Heart right ventricle (tissue), 16 donors: ENCODE results near the gene ITGAL. TPM values are rescaled to one million over a fixed set of nuclear protein-coding genes. Genes with fewer than 3 reads are reported as not detected.

Experiments
- ATAC-seq, 8 donors: fragments of 200-7000 bp; cut with Tn5 transposase; one replicate each; pipeline ENCODE4 v1.9.1; 2020; ENCODE audit warnings: mild to moderate bottlenecking in 8 of 8, moderate library complexity in 8 of 8, moderate number of reproducible peaks in 1 of 8
- DNase-seq, 2 donors: peaks; one replicate each; pipeline ENCODE4 v3.0.0-alpha.2; 2020
- H3K27ac ChIP-seq, 10 donors: fragments of 200-600 bp; sonication (generic) in 2 of 10; one replicate each; pipeline versions ENCODE4 v1.5.0 to v1.8.0; 2020 to 2022; ENCODE audit warnings: mild to moderate bottlenecking in 3 of 10
- H3K27me3 ChIP-seq, 7 donors: fragments of 200-600 bp; one replicate each; pipeline ENCODE4 v1.8.0; 2021 to 2022; ENCODE audit warnings: mild to moderate bottlenecking in 2 of 7
- H3K36me3 ChIP-seq, 9 donors: fragments of 200-600 bp; sonication (generic) in 1 of 9; one replicate each; pipeline versions ENCODE4 v1.5.0 to v1.8.0; 2020 to 2022; ENCODE audit warnings: mild to moderate bottlenecking in 2 of 9
- H3K4me1 ChIP-seq, 9 donors: fragments of 200-600 bp; sonication (generic) in 1 of 9; one replicate each; pipeline versions ENCODE4 v1.5.0 to v1.8.0; 2020 to 2022; ENCODE audit warnings: mild to moderate bottlenecking in 4 of 9
- H3K4me3 ChIP-seq, 10 donors: fragments of 200-600 bp; sonication (generic) in 2 of 10; one replicate each; pipeline versions ENCODE4 v1.5.0 to v1.8.0; 2020 to 2022; ENCODE audit warnings: mild to moderate bottlenecking in 7 of 10, moderate library complexity in 2 of 10
- H3K9me3 ChIP-seq, 11 donors: fragments of 200-600 bp in 10 of 11; sonication (generic) in 2 of 11; one replicate each; pipeline versions ENCODE4 v1.5.0 to v1.8.0; 2013 to 2022; ENCODE audit warnings: mild to moderate bottlenecking in 2 of 11, control low read depth in 1 of 11, moderate library complexity in 1 of 11
- WGBS, 2 donors: extraction: QIAGEN DNeasy Blood & Tissue Kit; methylation state at CpG; one replicate each; pipeline ENCODE4 v1.1.7; 2013; ENCODE audit warnings: inconsistent platforms in 1 of 2; 5-methylcytosine and 5-hydroxymethylcytosine counted together
- intact Hi-C, 10 donors: fragments of 100-400 bp; cut with DNase I; formaldehyde crosslinking; loops; one replicate each; pipeline versions ENCODE4 v1.11.1 to v1.14.2; 2022
- polyA plus RNA-seq, 2 donors: library from polyadenylated mRNA; stranded (reverse); fragments of 200-250 nt; gene quantifications; one replicate each; pipeline ENCODE4 v1.2.3, GENCODE V29; 2013
- total RNA-seq, 10 donors: library from RNA; stranded (reverse); fragmentation: NEBNext Ultra II Directional in 3 of 10; extraction: Animal tissue kit (Norgen Biotek cat#: 25700) in 3 of 10; gene quantifications; one replicate each; pipeline versions ENCODE4 v1.2.1 to v1.2.4, GENCODE V29; 2021 to 2023
- TF ChIP-seq, protein P1 (sequence below), 9 donors: fragments of 200-600 bp; sonication (generic) in 2 of 9; IDR thresholded peaks; one replicate each; pipeline versions ENCODE4 v1.5.0 to v1.8.0; 2021 to 2022; ENCODE audit warnings: antibody characterized with exemption in 9 of 9, mild to moderate bottlenecking in 5 of 9, moderate library complexity in 1 of 9
- donor health status: Arrhythmogenic right ventricular cardiomyopathy.
- donor health status: ischemic (EF 13 %, LVEDD 7.1; RV severe dilation, severe dysfunction).
- donor health status: healthy with polysubstance abuse.
- donor health status: DM: no; HTN: yes; CAD: no.
- donor health status: DM: no; HTN: no; CAD: no.
- donor health status: ischemic (EF 25% LVEDD 6.9; RV normal size, moderate dysfunction).
- donor health status: ischemic (EF 25% LVEDD 5.7; RV mildly dilated, moderate dysfunction).
- donor health status: healthy.
- donor health status: DM: yes; HTN: yes; CAD: no.
- donor health status: Ischemic cardiomyopathy.
- donor health status: ischemic (EF 35%, LVEDD 5.7; RV mildly dilated, moderate dysfunction).
- donor health status: nonischemic (EF 11% LVEDD 7.7; RV severe dilation, severe dysfunction).
- donor health status: DM: yes; HTN: yes; CAD: no.
- donor health status: PGD.
- donor health status: ischemic (EF 29% LVEDD 5.4; RV normal size, mild dysfunction).
- donor health status: nonischemic (EF 23%, LVEDD 6.1; RV moderate dilation, normal function).

Gene ITGAL
- total and polyA plus RNA-seq, 12 donors = 0.52 to 18.2 (median 1.6) TPM

DNA sequence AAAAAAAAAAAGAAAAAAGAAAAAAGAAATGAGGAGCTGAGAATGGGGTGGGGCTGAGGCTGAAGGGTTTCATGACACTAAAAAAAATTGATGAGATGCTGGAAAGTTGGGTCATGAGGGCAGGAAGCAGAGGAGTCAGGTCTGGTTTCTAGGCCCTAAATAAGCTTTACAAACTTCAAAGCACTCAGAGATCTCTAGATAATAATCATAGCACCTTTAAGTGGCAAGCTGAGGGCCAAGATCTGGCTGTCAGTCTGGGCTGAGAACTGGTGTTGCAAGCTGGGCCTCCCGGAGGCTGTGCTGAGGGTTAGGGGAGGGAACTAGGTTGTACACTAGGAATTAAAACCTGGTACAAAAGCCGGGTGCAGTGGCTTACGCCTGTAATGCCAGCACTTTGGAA is 79.2 kb downstream of the ITGAL start:
- peaks cover 0 to 40% (median 15%) of the 10 kb centered on the region in 9 donors for H3K36me3 ChIP-seq
- TF ChIP-seq, protein P1, sequence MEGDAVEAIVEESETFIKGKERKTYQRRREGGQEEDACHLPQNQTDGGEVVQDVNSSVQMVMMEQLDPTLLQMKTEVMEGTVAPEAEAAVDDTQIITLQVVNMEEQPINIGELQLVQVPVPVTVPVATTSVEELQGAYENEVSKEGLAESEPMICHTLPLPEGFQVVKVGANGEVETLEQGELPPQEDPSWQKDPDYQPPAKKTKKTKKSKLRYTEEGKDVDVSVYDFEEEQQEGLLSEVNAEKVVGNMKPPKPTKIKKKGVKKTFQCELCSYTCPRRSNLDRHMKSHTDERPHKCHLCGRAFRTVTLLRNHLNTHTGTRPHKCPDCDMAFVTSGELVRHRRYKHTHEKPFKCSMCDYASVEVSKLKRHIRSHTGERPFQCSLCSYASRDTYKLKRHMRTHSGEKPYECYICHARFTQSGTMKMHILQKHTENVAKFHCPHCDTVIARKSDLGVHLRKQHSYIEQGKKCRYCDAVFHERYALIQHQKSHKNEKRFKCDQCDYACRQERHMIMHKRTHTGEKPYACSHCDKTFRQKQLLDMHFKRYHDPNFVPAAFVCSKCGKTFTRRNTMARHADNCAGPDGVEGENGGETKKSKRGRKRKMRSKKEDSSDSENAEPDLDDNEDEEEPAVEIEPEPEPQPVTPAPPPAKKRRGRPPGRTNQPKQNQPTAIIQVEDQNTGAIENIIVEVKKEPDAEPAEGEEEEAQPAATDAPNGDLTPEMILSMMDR (IDR thresholded peaks at IDR 0.05) = no peak
- whole genome bisulfite sequencing, 2 donors = 74% methylated on average over 3 of the region's 3 CpGs
- intact Hi-C loops = loop anchor here in 1 of 10 donors (2.0 kb wide), 1 partner anchor 13 kb away; no protein-coding TSS in a partner anchor
- H3K27me3 ChIP-seq = no peaks in the 10 kb centered on the region
- H3K4me1 ChIP-seq = peaks cover 0 to 62% (median 33%) of the 10 kb centered on the region in 9 donors
- ATAC-seq (no peak), DNase-seq (no peak)
- H3K4me3 ChIP-seq = no peak overlapping the region
- no peaks in the 10 kb centered on the region for H3K9me3 ChIP-seq
- H3K27ac ChIP-seq = peak overlapping the region in 8 of 10 donors; percentile 2 to 68 (median 40)

DNA sequence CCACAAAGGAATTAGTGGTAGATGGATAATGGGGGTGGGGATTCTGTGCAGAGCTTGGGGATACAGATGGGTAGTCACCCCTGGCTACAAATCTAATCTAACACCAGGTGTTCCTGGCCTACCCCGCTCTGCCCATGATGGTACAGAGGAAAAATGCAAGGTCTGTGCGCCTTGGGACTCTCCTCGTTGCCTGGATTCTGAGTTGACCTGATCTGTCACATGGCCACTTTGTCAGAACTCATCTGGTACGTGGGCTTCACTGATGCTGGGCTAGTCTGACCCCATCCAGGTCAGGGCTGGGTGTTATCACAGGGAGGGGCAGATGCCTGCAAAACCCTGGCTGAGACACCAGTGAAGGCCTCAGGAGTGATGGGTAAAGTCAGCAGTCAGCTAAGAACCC is 80.4 kb downstream of the ITGAL start:
- Histone ChIP-seq H3K27ac (peak overlapping the region in 9 of 10 donors; percentile 2 to 68 (median 38)), H3K27me3 (no peaks in the 10 kb centered on the region), H3K36me3 (peaks cover 0 to 40% (median 15%) of the 10 kb centered on the region in 9 donors), H3K4me1 (peaks cover 0 to 70% (median 43%) of the 10 kb centered on the region in 9 donors), H3K4me3 (no peak overlapping the region), H3K9me3 (no peaks in the 10 kb centered on the region)
- TF ChIP-seq, protein P1 (IDR thresholded peaks at IDR 0.05) = no peak
- ATAC-seq = no peak
- no peak for DNase-seq
- WGBS, 2 donors = 74 to 78% methylated on average over 4 of the region's 4 CpGs
- intact Hi-C loops = loop anchor here in 1 of 10 donors (2.0 kb wide), 1 partner anchor 14 kb away; no protein-coding TSS in a partner anchor

DNA sequence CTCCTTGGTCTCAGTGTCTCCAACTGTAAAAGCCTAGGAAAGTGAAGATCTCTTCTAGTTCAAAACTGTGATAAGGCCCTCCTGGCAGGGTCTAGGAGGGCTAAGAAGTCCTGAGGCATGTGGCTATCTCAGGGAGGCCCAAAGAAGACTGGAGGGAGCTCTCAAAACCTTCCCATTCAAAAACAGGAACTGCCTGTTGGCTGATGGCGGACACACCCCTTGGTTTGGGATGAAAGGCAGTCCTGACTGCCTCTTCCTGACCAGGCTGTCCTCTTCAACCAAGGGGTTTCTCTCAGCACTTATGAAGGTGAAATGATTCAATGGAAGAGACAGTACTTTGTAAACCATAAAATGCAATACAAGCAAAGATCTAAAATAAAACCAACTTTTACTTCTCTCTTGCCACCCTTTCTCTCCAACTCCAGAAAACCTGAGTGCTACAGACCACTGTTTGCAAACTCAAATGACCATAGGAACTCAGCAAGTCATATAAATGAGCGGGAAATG is 80.9 kb downstream of the ITGAL start:
- ATAC-seq (no peak), DNase-seq (no peak)
- Histone ChIP-seq H3K9me3 (no peaks in the 10 kb centered on the region), H3K36me3 (peaks cover 0 to 40% (median 15%) of the 10 kb centered on the region in 9 donors), H3K27me3 (no peaks in the 10 kb centered on the region), H3K4me3 (no peak overlapping the region), H3K4me1 (peaks cover 0 to 69% (median 43%) of the 10 kb centered on the region in 9 donors), H3K27ac (peak overlapping the region in 5 of 10 donors; percentile 35 to 68 (median 43))
- TF ChIP-seq, protein P1 (IDR thresholded peaks at IDR 0.05) = no peak
- 81 to 86% methylated on average over 2 of the region's 2 CpGs for WGBS, 2 donors
- intact Hi-C loops = loop anchor here in 1 of 10 donors (2.0 kb wide), 1 partner anchor 15 kb away; no protein-coding TSS in a partner anchor

DNA sequence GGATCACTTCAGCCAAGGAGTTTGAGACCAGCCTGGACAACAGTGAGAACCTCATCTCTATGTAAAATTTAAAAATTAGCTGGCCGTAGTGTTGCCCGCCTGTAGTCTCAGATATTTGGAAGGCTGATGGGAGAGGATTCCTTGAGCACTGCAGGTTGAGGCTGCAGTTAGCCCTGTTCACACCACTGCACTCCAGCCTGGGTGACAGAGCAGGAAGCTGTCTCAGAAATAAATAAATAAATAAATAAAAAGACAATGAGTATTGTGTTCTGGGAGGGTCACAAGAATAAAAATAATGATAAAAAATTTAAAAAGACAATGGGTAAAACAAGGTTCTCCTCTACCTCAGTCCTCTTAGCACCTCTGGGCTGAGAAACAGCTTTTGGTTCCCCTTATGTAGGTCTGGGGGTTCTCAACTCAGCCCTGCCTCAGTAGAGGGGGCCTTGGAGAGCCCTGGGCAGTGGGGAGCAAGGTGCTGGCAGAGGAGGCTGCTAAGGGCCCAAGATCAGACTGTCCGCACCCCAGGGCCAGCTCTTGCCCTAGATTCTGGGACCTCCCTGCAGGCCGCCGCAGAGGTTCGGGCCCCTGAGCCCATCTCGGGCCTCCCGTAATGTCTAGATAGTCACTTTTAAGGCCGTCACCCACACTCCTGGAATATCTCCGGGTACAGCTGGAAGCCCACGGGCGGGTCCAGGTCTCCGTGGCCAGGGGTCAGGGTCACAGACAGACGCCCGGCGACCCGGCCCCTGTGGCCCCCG is 82.2 kb downstream of the ITGAL start:
- TF ChIP-seq, protein P1 (IDR thresholded peaks at IDR 0.05) = no peak
- peaks cover 0 to 40% (median 15%) of the 10 kb centered on the region in 9 donors for H3K36me3 ChIP-seq
- H3K27me3 ChIP-seq = no peaks in the 10 kb centered on the region
- ATAC-seq = no peak
- DNase-seq = no peak
- 94 to 96% methylated on average over 14 to 18 of the region's 18 CpGs for WGBS, 2 donors
- intact Hi-C loops = no loop called here
- no peaks in the 10 kb centered on the region for H3K9me3 ChIP-seq
- peak overlapping the region in 2 of 10 donors; percentile 40 to 58 for H3K27ac ChIP-seq
- peaks cover 0 to 69% (median 48%) of the 10 kb centered on the region in 9 donors for H3K4me1 ChIP-seq
- H3K4me3 ChIP-seq = no peak overlapping the region
